IMR-90 (cell line): Measurements from ENCODE around the gene GFER. TPM values are rescaled to one million over a fixed set of nuclear protein-coding genes. Genes with fewer than 3 reads are reported as not detected.

Experiments
- ATAC-seq: fragments of 200-7000 bp; cut with Tn5 transposase; 2 replicates; pipeline ENCODE4 v1.9.1; 2020; ENCODE audit warnings: low read depth, mild to moderate bottlenecking, moderate library complexity
- BruUV-seq: library from RNA; stranded (reverse); fragments of 400-500 nt; replicated peaks from 2 replicates; lab custom pipeline; 2021; lab: Mats Ljungman, UMichigan
- CTCF ChIA-PET: fragments of 300-600 bp; formaldehyde crosslinking; extraction: SDS; loops from one replicate; lab custom pipeline; 2021; ENCODE audit warnings: antibody characterized with exemption; lab: Yijun Ruan, JAX
- POLR2A ChIA-PET: fragments of 300-600 bp; sonication (Branson Sonifier 250); formaldehyde crosslinking; loops from one replicate; lab custom pipeline; 2022; ENCODE audit warnings: antibody characterized with exemption; ENCODE audit not compliant: unreplicated experiment; lab: Charles Lee
- DNase-seq: peaks from one replicate; pipeline ENCODE4 v3.0.0; 2013
- H2AFZ ChIP-seq: replicated peaks from 2 replicates; pipeline ENCODE3; 2013; ENCODE audit warnings: low read length, mild to moderate bottlenecking; ENCODE audit not compliant: poor library complexity
- H2AK5ac ChIP-seq: 2 replicates; pipeline ENCODE4 v1.6.1; 2013; ENCODE audit warnings: low read depth, low read length, inconsistent platforms
- H2AK9ac ChIP-seq: replicated peaks from 2 replicates; pipeline ENCODE3; 2013; ENCODE audit warnings: mild to moderate bottlenecking, low read depth, low read length, moderate library complexity; ENCODE audit not compliant: poor library complexity
- H2BK120ac ChIP-seq: 2 replicates; pipeline ENCODE4 v1.6.1; 2013; ENCODE audit warnings: low read depth, low read length, inconsistent platforms
- H2BK15ac ChIP-seq: 3 replicates; pipeline ENCODE4 v1.6.1; 2013; ENCODE audit warnings: low read depth, low read length, inconsistent platforms
- H2BK20ac ChIP-seq: 2 replicates; pipeline ENCODE4 v1.6.1; 2013; ENCODE audit warnings: low read depth, mild to moderate bottlenecking, inconsistent platforms, low read length, moderate library complexity
- H2BK5ac ChIP-seq: 2 replicates; pipeline ENCODE4 v1.6.1; 2013; ENCODE audit warnings: mild to moderate bottlenecking, low read depth, low read length, inconsistent platforms; ENCODE audit not compliant: poor library complexity, severe bottlenecking
- H3K14ac ChIP-seq: replicated peaks from 2 replicates; pipeline ENCODE4 v1.6.1; 2013; ENCODE audit warnings: low read depth, low read length, inconsistent platforms
- H3K18ac ChIP-seq: 2 replicates; pipeline ENCODE4 v1.6.1; 2013; ENCODE audit warnings: low read depth, low read length, control low read depth
- H3K23ac ChIP-seq: 2 replicates; pipeline ENCODE4 v1.6.1; 2013; ENCODE audit warnings: low read depth, low read length, inconsistent platforms
- H3K27ac ChIP-seq: 2 replicates; pipeline ENCODE4 v1.5.1; 2013; ENCODE audit warnings: mild to moderate bottlenecking, control low read depth, low read length; ENCODE audit not compliant: insufficient read depth
- H3K27me3 ChIP-seq: 2 replicates; pipeline ENCODE4 v1.6.1; 2013; ENCODE audit warnings: low read length; ENCODE audit not compliant: control insufficient read depth, insufficient read depth
- H3K36me3 ChIP-seq: 2 replicates; pipeline ENCODE4 v1.6.1; 2013; ENCODE audit warnings: low read length, mixed read lengths; ENCODE audit not compliant: control insufficient read depth, insufficient read depth
- H3K4ac ChIP-seq: 2 replicates; pipeline ENCODE4 v1.6.1; 2013; ENCODE audit warnings: low read depth, low read length, inconsistent platforms
- H3K4me1 ChIP-seq: 2 replicates; pipeline ENCODE4 v1.6.1; 2013; ENCODE audit warnings: low read length, mixed read lengths; ENCODE audit not compliant: control insufficient read depth, insufficient read depth
- H3K4me2 ChIP-seq: 2 replicates; pipeline ENCODE4 v1.6.1; 2013; ENCODE audit warnings: low read depth, mild to moderate bottlenecking, control low read depth, low read length, moderate library complexity
- H3K4me3 ChIP-seq: 2 replicates; pipeline ENCODE4 v1.5.1; 2013; ENCODE audit warnings: low read depth, mild to moderate bottlenecking, control low read depth, low read length, moderate library complexity; ENCODE audit not compliant: insufficient read depth
- H3K56ac ChIP-seq: 2 replicates; pipeline ENCODE4 v1.6.1; 2013; ENCODE audit warnings: low read length, inconsistent platforms; ENCODE audit not compliant: insufficient read depth; ENCODE audit errors: extremely low read depth
- H3K79me1 ChIP-seq, 2 experiments: 2 replicates each; pipeline ENCODE4 v1.6.1; 2013; ENCODE audit warnings: low read length in 2 of 2, inconsistent platforms in 1 of 2, low read depth in 1 of 2
- H3K9ac ChIP-seq: 2 replicates; pipeline ENCODE4 v1.6.1; 2013; ENCODE audit warnings: low read depth, low read length, control low read depth
- H3K9me1 ChIP-seq: 2 replicates; pipeline ENCODE4 v1.6.1; 2013; ENCODE audit warnings: low read length, inconsistent platforms; ENCODE audit not compliant: insufficient read depth
- H3K9me3 ChIP-seq: 2 replicates; pipeline ENCODE4 v1.6.1; 2013; ENCODE audit warnings: low read length; ENCODE audit not compliant: control insufficient read depth, insufficient read depth
- H4K20me1 ChIP-seq: 2 replicates; pipeline ENCODE4 v1.6.1; 2013; ENCODE audit warnings: low read length, inconsistent platforms; ENCODE audit not compliant: insufficient read depth
- H4K5ac ChIP-seq: 2 replicates; pipeline ENCODE4 v1.6.1; 2013; ENCODE audit warnings: mild to moderate bottlenecking, low read depth, low read length, control low read depth
- H4K8ac ChIP-seq, 2 experiments: 2 replicates each; pipeline ENCODE4 v1.6.1; 2013; ENCODE audit warnings: low read depth in 2 of 2, low read length in 2 of 2, control low read depth in 1 of 2, inconsistent platforms in 1 of 2
- H4K91ac ChIP-seq: 2 replicates; pipeline ENCODE4 v1.6.1; 2013; ENCODE audit warnings: low read depth, low read length, inconsistent platforms; ENCODE audit not compliant: insufficient read depth
- CEBPB ChIP-seq: IDR thresholded peaks from 2 replicates; pipeline ENCODE4 v1.6.1; 2012; ENCODE audit warnings: low read depth, low read length, improper control_type of control experiment
- FOS ChIP-seq: fragments of 150-350 bp; IDR thresholded peaks from 2 replicates; pipeline ENCODE4 v1.6.1; 2016; ENCODE audit warnings: low read depth, low read length
- MAZ ChIP-seq: IDR thresholded peaks from 2 replicates; pipeline ENCODE4 v1.6.1; 2012; ENCODE audit warnings: low read depth, mild to moderate bottlenecking, low read length, improper control_type of control experiment, moderate library complexity, borderline replicate concordance
- RAD21 ChIP-seq: IDR thresholded peaks from 2 replicates; pipeline ENCODE4 v1.6.1; 2012; ENCODE audit warnings: low read length, improper control_type of control experiment
- WGBS, 2 experiments: methylation state at CpG; one replicate each; pipeline versions ENCODE4 v1.1.5 to v1.1.7; 2013; ENCODE audit warnings: missing lambda C conversion rate in 2 of 2; ENCODE audit not compliant: insufficient read length in 1 of 2; ENCODE audit errors: extremely low coverage in 2 of 2; 5-methylcytosine and 5-hydroxymethylcytosine counted together
- dilution Hi-C: fragments of 300-500 bp; cut with HindIII; formaldehyde crosslinking; loops from one replicate; pipeline ENCODE4 v1.14.3; 2018; ENCODE audit warnings: low sequenced_read_pairs; ENCODE audit not compliant: unreplicated experiment
- in situ Hi-C: fragments of 300-500 bp; cut with MboI; formaldehyde crosslinking; loops from 3 replicates; pipeline ENCODE4 v1.14.3; 2019; ENCODE audit warnings: low sequenced_read_pairs, inconsistent platforms, mixed read lengths
- intact Hi-C: fragments of 100-400 bp; cut with micrococcal nuclease; formaldehyde crosslinking; loops from 2 replicates; pipeline ENCODE4 v1.10.0; 2022
- polyA plus RNA-seq, 3 experiments: library from polyadenylated mRNA; depleted of rRNA; stranded (reverse); fragments of >200 nt; gene quantifications; 2 replicates each; pipeline ENCODE4 v1.2.3, GENCODE V29; 2012; ENCODE audit warnings: low replicate concordance in 1 of 3
- total RNA-seq: library from RNA; depleted of rRNA; stranded (reverse); fragments of >200 nt; gene quantifications from 2 replicates; pipeline ENCODE4 v1.2.3, GENCODE V29; 2012

GFER gene
- total and polyA plus RNA-seq, 2 of the 4 experiments (the other 2 are of a cell fraction), result 6.8 to 19.8 TPM

- in situ Hi-C loops, result no loop called here
- no peak overlapping the region for H2BK5ac ChIP-seq
These were observed 45.4 kb downstream of the GFER start for GRCh38 chr16:2029350-2029749.

More at GRCh38 chr16:2029350-2029749, 45.4 kb downstream of the GFER start:
- Histone ChIP-seq H3K4me2 (no peak overlapping the region), H3K14ac (no peak overlapping the region), H3K4me1 (peaks cover 33% of the 10 kb centered on the region), H3K4ac (no peak overlapping the region), H3K4me3 (no peak overlapping the region), H2BK20ac (no peak overlapping the region), H4K5ac (no peak overlapping the region), H4K91ac (no peak overlapping the region), H2AK5ac (0 out of 2 replicates have a peak overlapping the region, but pooled peaks have one; percentile 34), H2BK15ac (no peak overlapping the region), H3K27me3 (no peaks in the 10 kb centered on the region), H3K27ac (no peak overlapping the region), H2AFZ (no peak overlapping the region), H2AK9ac (no peak overlapping the region), H4K20me1 (peaks cover 15% of the 10 kb centered on the region), H3K9ac (no peak overlapping the region), H2BK120ac (no peak overlapping the region), H3K18ac (no peak overlapping the region), H3K9me1 (peaks cover 9% of the 10 kb centered on the region), H4K8ac (no peak overlapping the region), H3K23ac (no peak overlapping the region), H3K56ac (no peak overlapping the region), H3K36me3 (peaks cover 19% of the 10 kb centered on the region), H3K9me3 (no peaks in the 10 kb centered on the region), H3K79me1 (peaks cover 11 to 64% of the 10 kb centered on the region in 2 experiments)
- no peak for ATAC-seq
- dilution Hi-C loops (no loop called here), intact Hi-C loops (no loop called here)
- WGBS, 2 experiments, result 93% methylated on average over 17 of the region's 22 CpGs; no CpG with 5 or more reads in 1 of the 2 experiments
- BruUV-seq, result no TSS peak
- no peak for TF ChIP-seq CEBPB
- TF ChIP-seq MAZ, result no peak
- TF ChIP-seq RAD21, result no peak
- no peak for TF ChIP-seq FOS
- ChIA-PET POLR2A (no interaction called here), CTCF (no interaction called here)
- no peak for DNase-seq
